ENCODE measurements around the gene MARS1.

GRCh38 chr12:57487055-57487596 lies 742 bp upstream of the MARS1 start:
- TF ChIP-seq CTCF (IDR thresholded peaks at IDR 0.05; ENCODE audit: poor library complexity) (no peak), EZH2phosphoT487 (IDR thresholded peaks at IDR 0.05; ENCODE audit: low read depth, severe bottlenecking, unreplicated experiment) (no peak)

Measured in hepatocyte (in vitro differentiated cells).